Sigmoid colon (tissue), 7 donors: ENCODE data around the gene UCMA. TPM values are rescaled to one million over a fixed set of nuclear protein-coding genes. Genes with fewer than 3 reads are reported as not detected.
"Not testable (repeated sequence)": the region's sequence is repeated elsewhere in the genome, so short reads cannot be mapped to it uniquely, and the experiment has no call there.

Experiments
- DNase-seq: peaks from one replicate; pipeline ENCODE4 v3.0.0-alpha.2; 2019
- H3K27ac ChIP-seq, 4 donors: fragments of 200-600 bp; sonication (generic); one replicate each; pipeline ENCODE4 v1.5.1; 2016 to 2019; ENCODE audit warnings: mild to moderate bottlenecking in 1 of 4
- H3K27me3 ChIP-seq, 3 donors: fragments of 200-600 bp; sonication (generic); one replicate each; pipeline ENCODE4 v1.5.1; 2019; ENCODE audit warnings: mild to moderate bottlenecking in 1 of 3
- H3K36me3 ChIP-seq, 4 donors: fragments of 200-600 bp; sonication (generic); one replicate each; pipeline ENCODE4 v1.5.1; 2016 to 2019
- H3K4me1 ChIP-seq, 4 donors: fragments of 200-600 bp; sonication (generic); one replicate each; pipeline ENCODE4 v1.5.1; 2017 to 2019
- H3K4me3 ChIP-seq, 4 donors: fragments of 200-600 bp; sonication (generic); one replicate each; pipeline ENCODE4 v1.5.1; 2017 to 2019; ENCODE audit warnings: mild to moderate bottlenecking in 2 of 4, moderate library complexity in 1 of 4
- H3K9me3 ChIP-seq, 4 donors: fragments of 200-600 bp in 3 of 4; sonication (generic) in 3 of 4; one replicate each; pipeline versions ENCODE4 v1.5.1 to v1.6.1; 2013 to 2019
- CTCF ChIP-seq, 4 experiments: fragments of 450-650 bp in 3 of 4; fragments of 200-600 bp in 1 of 4; IDR thresholded peaks; one replicate each; pipeline ENCODE4 v1.5.1; 2016 to 2019; ENCODE audit warnings: antibody characterized with exemption in 4 of 4, mild to moderate bottlenecking in 3 of 4, moderate library complexity in 2 of 4
- EP300 ChIP-seq, 4 donors: sonication (generic); formaldehyde crosslinking; IDR thresholded peaks; one replicate each; pipeline ENCODE4 v1.6.1; 2017; ENCODE audit warnings: antibody characterized with exemption in 4 of 4
- POLR2A ChIP-seq, 2 donors: fragments of 450-650 bp; IDR thresholded peaks; one replicate each; pipeline ENCODE4 v1.6.1; 2016; ENCODE audit warnings: antibody characterized with exemption in 2 of 2, mild to moderate bottlenecking in 2 of 2, moderate library complexity in 2 of 2
- POLR2AphosphoS5 ChIP-seq, 4 donors: sonication (generic); formaldehyde crosslinking; IDR thresholded peaks; one replicate each; pipeline ENCODE4 v1.6.1; 2017; ENCODE audit warnings: antibody characterized with exemption in 4 of 4
- WGBS, 2 donors: extraction: QIAGEN DNeasy Blood & Tissue Kit; methylation state at CpG; one replicate each; pipeline ENCODE4 v1.1.7; 2013; 5-methylcytosine and 5-hydroxymethylcytosine counted together
- intact Hi-C: fragments of 100-400 bp; cut with DNase I; formaldehyde crosslinking; loops from one replicate; pipeline ENCODE4 v1.15.1; 2023
- polyA plus RNA-seq, 3 donors: library from polyadenylated mRNA; stranded (reverse); fragments of 200-250 nt; gene quantifications; one replicate each; pipeline ENCODE4 v1.2.3, GENCODE V29; 2013
- total RNA-seq, 4 donors: library from RNA; depleted of rRNA; stranded (reverse); fragments of >200 nt; gene quantifications; one replicate each; pipeline ENCODE4 v1.1.0, GENCODE V29; 2016
- donor health status: healthy with polysubstance abuse.
- donor health status: Bipolar disorder and iron deficiency.
- donor health status: healthy.

Gene UCMA
- total and polyA plus RNA-seq, 7 donors: not detected

GRCh38 chr10:13257621-13258140 lies 23.5 kb upstream of the UCMA start:
- Histone ChIP-seq H3K4me1 (no peaks in the 10 kb centered on the region), H3K4me3 (no peak overlapping the region), H3K27ac (no peak overlapping the region), H3K36me3 (no peaks in the 10 kb centered on the region), H3K9me3 (peaks cover 0 to 2% (median 0%) of the 10 kb centered on the region in 4 donors), H3K27me3 (no peaks in the 10 kb centered on the region)
- TF ChIP-seq POLR2A (IDR thresholded peaks at IDR 0.05): no peak
- TF ChIP-seq EP300 (IDR thresholded peaks at IDR 0.05): no peak
- no peak for TF ChIP-seq CTCF (IDR thresholded peaks at IDR 0.05)
- no peak for TF ChIP-seq POLR2AphosphoS5 (IDR thresholded peaks at IDR 0.05)
- DNase-seq: no peak
- 77 to 94% methylated on average over 5 of the region's 5 CpGs for WGBS, 2 donors
- intact Hi-C loops: no loop called here

DNA sequence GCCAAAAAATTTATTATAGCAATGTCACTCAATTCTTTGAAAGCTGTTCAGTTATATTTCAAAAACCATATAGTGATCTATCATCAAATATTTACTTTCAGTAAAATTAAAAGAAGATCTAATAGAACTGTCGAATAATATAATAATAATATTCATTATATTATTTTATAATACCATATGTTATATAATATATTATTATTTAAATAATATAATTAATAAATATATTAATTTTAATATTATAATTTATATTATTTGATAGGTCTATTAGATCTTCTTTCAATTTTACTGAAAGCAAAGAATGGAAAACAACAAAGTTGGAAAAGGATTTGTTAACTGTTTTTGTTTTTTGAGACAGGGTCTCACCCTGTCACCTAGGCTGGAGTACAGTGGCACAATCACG lies 22.5 kb upstream of the UCMA start:
- DNase-seq: no peak
- intact Hi-C loops: no loop called here
- no peaks in the 10 kb centered on the region for H3K36me3 ChIP-seq
- H3K27ac ChIP-seq: no peak overlapping the region
- WGBS, 2 donors: 87 to 92% methylated on average over 2 of the region's 2 CpGs
- TF ChIP-seq EP300 (IDR thresholded peaks at IDR 0.05) (no peak), POLR2AphosphoS5 (IDR thresholded peaks at IDR 0.05) (no peak), POLR2A (IDR thresholded peaks at IDR 0.05) (no peak), CTCF (IDR thresholded peaks at IDR 0.05) (no peak)
- no peak overlapping the region for H3K4me3 ChIP-seq
- H3K27me3 ChIP-seq: no peaks in the 10 kb centered on the region
- H3K9me3 ChIP-seq: no peaks in the 10 kb centered on the region
- no peaks in the 10 kb centered on the region for H3K4me1 ChIP-seq

GRCh38 chr10:13253726-13254125 lies 19.6 kb upstream of the UCMA start:
- Histone ChIP-seq H3K27me3 (no peaks in the 10 kb centered on the region), H3K4me3 (no peak overlapping the region), H3K27ac (no peak overlapping the region), H3K4me1 (no peaks in the 10 kb centered on the region), H3K9me3 (no peaks in the 10 kb centered on the region), H3K36me3 (no peaks in the 10 kb centered on the region)
- no peak for DNase-seq
- TF ChIP-seq POLR2AphosphoS5 (IDR thresholded peaks at IDR 0.05) (no peak), POLR2A (IDR thresholded peaks at IDR 0.05) (no peak), CTCF (IDR thresholded peaks at IDR 0.05) (no peak), EP300 (IDR thresholded peaks at IDR 0.05) (no peak)
- intact Hi-C loops: no loop called here
- 92 to 93% methylated on average over 4 of the region's 4 CpGs for WGBS, 2 donors

- H3K9me3 ChIP-seq: no peaks in the 10 kb centered on the region
- WGBS, 2 donors: 91 to 96% methylated on average over 4 of the region's 4 CpGs
- no peak for TF ChIP-seq EP300 (IDR thresholded peaks at IDR 0.05)
- no peak for TF ChIP-seq POLR2AphosphoS5 (IDR thresholded peaks at IDR 0.05)
- no peak for TF ChIP-seq CTCF (IDR thresholded peaks at IDR 0.05)
- no peak for TF ChIP-seq POLR2A (IDR thresholded peaks at IDR 0.05)
- no peaks in the 10 kb centered on the region for H3K36me3 ChIP-seq
- no peaks in the 10 kb centered on the region for H3K27me3 ChIP-seq
- DNase-seq: no peak
- no peak overlapping the region for H3K27ac ChIP-seq
- no peak overlapping the region for H3K4me3 ChIP-seq
- intact Hi-C loops: no loop called here
- H3K4me1 ChIP-seq: no peaks in the 10 kb centered on the region
Measured at GRCh38 chr10:13247784-13248183, 13.6 kb upstream of the UCMA start.

- intact Hi-C loops: no loop called here
- H3K27ac ChIP-seq: no peak overlapping the region
- no peaks in the 10 kb centered on the region for H3K4me1 ChIP-seq
- no peaks in the 10 kb centered on the region for H3K9me3 ChIP-seq
- no peaks in the 10 kb centered on the region for H3K36me3 ChIP-seq
- WGBS, 2 donors: 83 to 84% methylated on average over 9 of the region's 9 CpGs
- no peak for DNase-seq
- H3K27me3 ChIP-seq: no peaks in the 10 kb centered on the region
- TF ChIP-seq EP300 (IDR thresholded peaks at IDR 0.05) (no peak), POLR2AphosphoS5 (IDR thresholded peaks at IDR 0.05) (no peak), CTCF (IDR thresholded peaks at IDR 0.05) (no peak), POLR2A (IDR thresholded peaks at IDR 0.05) (no peak)
- H3K4me3 ChIP-seq: no peak overlapping the region
Measured at GRCh38 chr10:13247246-13247645, 13.1 kb upstream of the UCMA start.

DNA sequence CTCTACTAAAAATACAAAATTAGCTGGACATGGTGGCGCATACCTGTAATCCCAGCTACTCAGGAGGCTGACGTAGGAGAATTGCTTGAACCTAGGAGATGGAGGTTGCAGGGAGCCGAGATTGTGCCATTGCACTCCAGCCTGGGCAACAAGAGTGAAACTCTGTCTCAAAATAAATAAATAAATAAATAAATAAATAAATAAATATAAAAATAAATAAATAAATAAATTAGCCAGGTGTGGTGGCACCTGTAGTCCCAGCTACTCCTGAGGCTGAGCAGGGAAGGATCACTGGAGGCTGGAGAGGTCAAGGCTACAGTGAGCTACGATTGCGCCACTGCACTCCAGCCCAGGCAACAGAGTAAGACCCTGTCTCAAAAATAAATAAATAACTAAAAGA lies 8.1 kb upstream of the UCMA start:
- H3K9me3 ChIP-seq, H3K4me1 ChIP-seq, H3K36me3 ChIP-seq, H3K27me3 ChIP-seq, intact Hi-C loops, H3K27ac ChIP-seq, H3K4me3 ChIP-seq, DNase-seq: not testable (repeated sequence)
- 85 to 98% methylated on average over 5 of the region's 5 CpGs for WGBS, 2 donors
